ENCODE measurements around the gene DUSP14.
"Not testable (repeated sequence)": the region's sequence is repeated elsewhere in the genome, so short reads cannot be mapped to it uniquely, and the experiment has no call there.

The DUSP14 gene

GRCh38 chr17:37485938-37486570 lies 3.6 kb upstream of the DUSP14 start:
- DNase-seq: no peak

GRCh38 chr17:37488009-37488604 lies 1.6 kb upstream of the DUSP14 start:
- DNase-seq: no peak

- DNase-seq: peak; percentile 47
Measured at GRCh38 chr17:37488607-37489196, 989 bp upstream of the DUSP14 start.

GRCh38 chr17:37490022-37490587 lies 414 bp downstream of the DUSP14 start:
- peak; percentile 62 for DNase-seq

GRCh38 chr17:37490638-37491614 lies 1.2 kb downstream of the DUSP14 start:
- no peak for DNase-seq

- no peak for DNase-seq
Measured at GRCh38 chr17:37492167-37492566, 2.5 kb downstream of the DUSP14 start.

- no peak for DNase-seq
Measured at GRCh38 chr17:37493249-37494027, 3.7 kb downstream of the DUSP14 start.

- no peak for DNase-seq
Measured at GRCh38 chr17:37494401-37494831, 4.7 kb downstream of the DUSP14 start.

- DNase-seq: no peak
Measured at GRCh38 chr17:37494971-37495370, 5.3 kb downstream of the DUSP14 start.

- DNase-seq: no peak
Measured at GRCh38 chr17:37500378-37500777, 10.7 kb downstream of the DUSP14 start.

GRCh38 chr17:37502009-37502936 lies 12.6 kb downstream of the DUSP14 start:
- DNase-seq: no peak

- no peak for DNase-seq
Measured at GRCh38 chr17:37503148-37503547, 13.5 kb downstream of the DUSP14 start.

- no peak for DNase-seq
Measured at GRCh38 chr17:37505333-37505732, 15.6 kb downstream of the DUSP14 start.

GRCh38 chr17:37506678-37507077 lies 17.0 kb downstream of the DUSP14 start:
- DNase-seq: no peak

GRCh38 chr17:37507111-37507510 lies 17.4 kb downstream of the DUSP14 start:
- no peak for DNase-seq

- no peak for DNase-seq
Measured at GRCh38 chr17:37510056-37510455, 20.4 kb downstream of the DUSP14 start.

- DNase-seq: not testable (repeated sequence)
Measured at GRCh38 chr17:37511642-37512041, 22.0 kb downstream of the DUSP14 start.

GRCh38 chr17:37512442-37513068 lies 22.9 kb downstream of the DUSP14 start:
- no peak for DNase-seq

- no peak for DNase-seq
Measured at GRCh38 chr17:37513711-37514110, 24.0 kb downstream of the DUSP14 start.

- DNase-seq: no peak
Measured at GRCh38 chr17:37516127-37516571, 26.5 kb downstream of the DUSP14 start.
